Neural cell (in vitro differentiated cells): ENCODE data around the gene PDE4A. TPM values are rescaled to one million over a fixed set of nuclear protein-coding genes. Genes with fewer than 3 reads are reported as not detected.
A peak's percentile ranks its signal among the peaks of the same experiment; 100 is the strongest.
"Not testable (repeated sequence)": the region's sequence is repeated elsewhere in the genome, so short reads cannot be mapped to it uniquely, and the experiment has no call there.

Source experiments
- H2AFZ ChIP-seq: fragments of 200-600, 300-800 bp; sonication (generic), shearing (Covaris generic); 2 replicates; pipeline ENCODE4 v1.6.0; 2014; ENCODE audit warnings: low read depth, mild to moderate bottlenecking, antibody characterized with exemption, low read length, moderate library complexity
- H3F3A ChIP-seq: fragments of 200-600 bp; shearing (Covaris generic); 2 replicates; pipeline ENCODE4 v1.6.1; 2016; ENCODE audit warnings: mild to moderate bottlenecking, moderate library complexity, mixed read lengths, antibody characterized with exemption, low read length; ENCODE audit not compliant: insufficient read depth, poor library complexity, severe bottlenecking
- H3K27ac ChIP-seq: fragments of 200-600, 300-800 bp; sonication (generic), shearing (Covaris generic); 2 replicates; pipeline ENCODE4 v1.5.1; 2014; ENCODE audit warnings: mild to moderate bottlenecking, low read length, moderate library complexity
- H3K27me3 ChIP-seq: fragments of 300-800, 200-600 bp; sonication (generic), shearing (Covaris generic); 2 replicates; pipeline ENCODE4 v1.6.0; 2014; ENCODE audit warnings: mild to moderate bottlenecking, low read depth, low read length, moderate library complexity; ENCODE audit not compliant: insufficient read depth
- H3K36me3 ChIP-seq: fragments of 300-800, 200-600 bp; sonication (generic), shearing (Covaris generic); 2 replicates; pipeline ENCODE4 v1.5.1; 2014; ENCODE audit warnings: mild to moderate bottlenecking, antibody characterized with exemption, low read length, moderate library complexity; ENCODE audit not compliant: insufficient read depth
- H3K4me2 ChIP-seq: fragments of 300-800, 200-600 bp; sonication (generic), shearing (Covaris generic); 2 replicates; pipeline ENCODE4 v1.6.0; 2014; ENCODE audit warnings: mild to moderate bottlenecking, low read length
- H3K4me3 ChIP-seq: fragments of 300-800, 200-600 bp; sonication (generic), shearing (Covaris generic); 2 replicates; pipeline ENCODE4 v1.5.1; 2014; ENCODE audit warnings: mild to moderate bottlenecking, low read length, moderate library complexity
- H3K79me2 ChIP-seq: fragments of 200-600 bp; shearing (Covaris generic); replicated peaks from 2 replicates; pipeline ENCODE4 v1.6.0; 2014; ENCODE audit warnings: mild to moderate bottlenecking, low read length, moderate library complexity; ENCODE audit not compliant: insufficient read depth
- H3K9ac ChIP-seq: fragments of 300-800, 200-600 bp; sonication (generic), shearing (Covaris generic); 2 replicates; pipeline ENCODE4 v1.6.1; 2016; ENCODE audit warnings: mild to moderate bottlenecking, low read length, mixed read lengths
- H3K9me2 ChIP-seq: fragments of 200-600 bp; shearing (Covaris generic); 2 replicates; pipeline ENCODE4 v1.6.1; 2016; ENCODE audit warnings: mild to moderate bottlenecking, low read length, mixed read lengths; ENCODE audit not compliant: insufficient read depth
- H3K9me3 ChIP-seq: fragments of 200-600, 300-800 bp; sonication (generic), shearing (Covaris generic); 2 replicates; pipeline ENCODE4 v1.6.1; 2016; ENCODE audit warnings: mild to moderate bottlenecking, mixed run types, low read length, moderate library complexity, mixed read lengths
- H4K20me1 ChIP-seq: fragments of 200-600 bp; shearing (Covaris generic); 2 replicates; pipeline ENCODE4 v1.6.1; 2016; ENCODE audit warnings: mild to moderate bottlenecking, mixed run types; ENCODE audit not compliant: insufficient read depth
- EP300 ChIP-seq: fragments of 450-650 bp; conservative IDR thresholded peaks from 2 replicates; pipeline ENCODE4 v1.6.1; 2014; ENCODE audit warnings: antibody characterized with exemption, mild to moderate bottlenecking, moderate library complexity; ENCODE audit not compliant: poor library complexity, severe bottlenecking
- EZH2 ChIP-seq: fragments of 200-600, 300-800 bp; shearing (Covaris generic), sonication (generic); IDR thresholded peaks from 2 replicates; pipeline ENCODE4 v1.6.1; 2014; ENCODE audit warnings: antibody characterized with exemption, low read length, borderline replicate concordance, mild to moderate bottlenecking; ENCODE audit not compliant: insufficient read depth, poor library complexity, severe bottlenecking
- MXI1 ChIP-seq: fragments of 450-650 bp; conservative IDR thresholded peaks from 2 replicates; pipeline ENCODE4 v1.6.1; 2014; ENCODE audit warnings: antibody characterized with exemption, mild to moderate bottlenecking; ENCODE audit not compliant: poor library complexity, severe bottlenecking
- POLR2AphosphoS5 ChIP-seq: IDR thresholded peaks from 2 replicates; pipeline ENCODE4 v1.6.1; 2012
- RAD21 ChIP-seq: fragments of 450-650 bp; conservative IDR thresholded peaks from 2 replicates; pipeline ENCODE4 v1.6.1; 2014; ENCODE audit warnings: antibody characterized with exemption, mild to moderate bottlenecking, moderate library complexity
- SMC3 ChIP-seq: fragments of 450-650 bp; conservative IDR thresholded peaks from 2 replicates; pipeline ENCODE4 v1.6.1; 2014; ENCODE audit warnings: antibody characterized with exemption, mild to moderate bottlenecking, moderate library complexity; ENCODE audit not compliant: poor library complexity
- TAF1 ChIP-seq: IDR thresholded peaks from 2 replicates; pipeline ENCODE4 v1.6.1; 2012; ENCODE audit warnings: low read depth
- polyA plus RNA-seq: library from polyadenylated mRNA; depleted of rRNA; stranded (reverse); fragments of >200 nt; gene quantifications from 2 replicates; pipeline ENCODE4 v1.2.3, GENCODE V29; 2014
- TF ChIP-seq, protein P1 (sequence below): IDR thresholded peaks from 2 replicates; pipeline ENCODE4 v1.6.1; 2012; ENCODE audit warnings: borderline replicate concordance
- TF ChIP-seq, protein P2 (sequence below): fragments of 450-650 bp; IDR thresholded peaks from 2 replicates; pipeline ENCODE4 v1.5.1; 2014; ENCODE audit warnings: antibody characterized with exemption, mild to moderate bottlenecking, moderate library complexity; ENCODE audit not compliant: poor library complexity, severe bottlenecking

Gene PDE4A
- polyA plus RNA-seq, 1 donor from 2014 or later = 3.4 TPM

DNA sequence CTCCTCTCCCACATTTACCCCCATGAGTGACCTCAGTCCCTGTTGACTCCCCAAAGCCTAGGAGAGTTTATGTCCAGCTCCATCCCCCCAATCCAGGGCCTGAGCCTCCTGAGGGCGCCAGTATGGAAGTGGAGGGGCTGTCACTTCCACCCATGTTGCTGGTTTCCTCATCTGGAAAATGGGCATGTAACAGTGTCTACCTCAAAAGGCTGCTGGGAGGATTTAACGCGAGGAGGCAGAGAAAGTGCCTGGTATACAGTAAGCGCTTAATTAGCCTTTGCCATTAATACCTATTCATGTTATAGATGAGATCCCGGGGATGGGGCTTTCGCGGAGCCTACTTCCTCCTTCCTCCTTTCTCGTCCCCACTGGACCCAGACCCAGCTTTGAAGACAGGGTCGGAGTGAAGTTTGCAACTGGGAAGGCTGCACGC, 40.4 kb upstream of the PDE4A start:
- Histone ChIP-seq H3F3A (peaks cover 4% of the 10 kb centered on the region), H3K9ac (peak overlapping the region; percentile 90), H3K27me3 (no peaks in the 10 kb centered on the region), H3K79me2 (peaks cover 7% of the 10 kb centered on the region), H3K9me3 (no peaks in the 10 kb centered on the region), H3K36me3 (no peaks in the 10 kb centered on the region), H3K27ac (peak overlapping the region; percentile 80), H2AFZ (peak overlapping the region; percentile 100), H3K9me2 (no peaks in the 10 kb centered on the region), H3K4me2 (peak overlapping the region; percentile 99), H3K4me3 (peak overlapping the region; percentile 97), H4K20me1 (no peaks in the 10 kb centered on the region)
- TF ChIP-seq, protein P1, sequence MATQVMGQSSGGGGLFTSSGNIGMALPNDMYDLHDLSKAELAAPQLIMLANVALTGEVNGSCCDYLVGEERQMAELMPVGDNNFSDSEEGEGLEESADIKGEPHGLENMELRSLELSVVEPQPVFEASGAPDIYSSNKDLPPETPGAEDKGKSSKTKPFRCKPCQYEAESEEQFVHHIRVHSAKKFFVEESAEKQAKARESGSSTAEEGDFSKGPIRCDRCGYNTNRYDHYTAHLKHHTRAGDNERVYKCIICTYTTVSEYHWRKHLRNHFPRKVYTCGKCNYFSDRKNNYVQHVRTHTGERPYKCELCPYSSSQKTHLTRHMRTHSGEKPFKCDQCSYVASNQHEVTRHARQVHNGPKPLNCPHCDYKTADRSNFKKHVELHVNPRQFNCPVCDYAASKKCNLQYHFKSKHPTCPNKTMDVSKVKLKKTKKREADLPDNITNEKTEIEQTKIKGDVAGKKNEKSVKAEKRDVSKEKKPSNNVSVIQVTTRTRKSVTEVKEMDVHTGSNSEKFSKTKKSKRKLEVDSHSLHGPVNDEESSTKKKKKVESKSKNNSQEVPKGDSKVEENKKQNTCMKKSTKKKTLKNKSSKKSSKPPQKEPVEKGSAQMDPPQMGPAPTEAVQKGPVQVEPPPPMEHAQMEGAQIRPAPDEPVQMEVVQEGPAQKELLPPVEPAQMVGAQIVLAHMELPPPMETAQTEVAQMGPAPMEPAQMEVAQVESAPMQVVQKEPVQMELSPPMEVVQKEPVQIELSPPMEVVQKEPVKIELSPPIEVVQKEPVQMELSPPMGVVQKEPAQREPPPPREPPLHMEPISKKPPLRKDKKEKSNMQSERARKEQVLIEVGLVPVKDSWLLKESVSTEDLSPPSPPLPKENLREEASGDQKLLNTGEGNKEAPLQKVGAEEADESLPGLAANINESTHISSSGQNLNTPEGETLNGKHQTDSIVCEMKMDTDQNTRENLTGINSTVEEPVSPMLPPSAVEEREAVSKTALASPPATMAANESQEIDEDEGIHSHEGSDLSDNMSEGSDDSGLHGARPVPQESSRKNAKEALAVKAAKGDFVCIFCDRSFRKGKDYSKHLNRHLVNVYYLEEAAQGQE = no peak

DNA sequence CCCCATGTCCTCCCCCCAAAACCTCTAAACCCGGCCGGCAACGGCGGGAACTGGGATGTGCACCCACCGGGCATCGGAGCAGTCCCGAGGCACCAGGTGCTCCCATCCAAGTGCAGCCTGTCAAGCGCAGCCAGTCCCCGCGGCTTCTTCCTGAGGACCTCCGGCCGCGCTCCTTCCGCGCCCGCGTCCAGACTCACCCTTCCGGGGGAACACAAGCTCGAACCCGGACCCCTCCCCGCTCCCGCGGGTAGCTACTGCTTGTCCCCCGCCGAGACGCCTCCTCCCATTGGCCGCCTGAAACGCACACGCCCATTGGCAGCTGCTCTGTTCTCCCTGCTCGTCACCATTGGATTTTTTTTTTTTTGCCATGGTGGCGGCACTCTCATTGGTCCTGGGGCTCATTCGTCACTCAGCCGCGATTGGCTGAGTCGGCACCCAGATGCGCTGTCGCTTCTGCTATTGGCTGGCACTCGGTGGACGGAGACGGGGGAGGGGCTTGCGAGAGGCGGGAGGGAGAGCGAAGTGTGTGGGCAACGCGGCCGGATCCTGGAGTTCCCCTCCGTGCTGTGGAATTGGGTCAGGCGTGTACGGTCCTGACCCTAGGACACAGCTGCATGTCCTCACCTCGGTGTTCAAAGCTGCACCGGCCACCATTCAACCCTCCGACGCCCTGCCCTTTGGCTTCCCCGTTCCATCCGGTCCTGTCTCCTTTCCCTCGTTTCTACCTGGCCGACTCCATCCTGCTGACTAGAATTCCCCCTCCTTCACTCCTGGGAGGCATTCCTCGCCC, 39.8 kb upstream of the PDE4A start, which contains the start of gene TYK2:
TYK2 (minus strand) TSS at position 260 of the 790 bp plus-strand sequence. CDS start 2,166 bp downstream, outside the sequence.
- Histone ChIP-seq H3K4me2 (peak within 1 kb of the TSS; percentile 99), H3K27me3 (no peaks in the 10 kb centered on the region), H3K9me3 (no peaks in the 10 kb centered on the region), H3K27ac (peak within 1 kb of the TSS; percentile 88), H4K20me1 (no peaks in the 10 kb centered on the region), H3K9me2 (no peaks in the 10 kb centered on the region), H3F3A (peaks cover 4% of the 10 kb centered on the region), H3K79me2 (peaks cover 7% of the 10 kb centered on the region), H3K9ac (peak within 1 kb of the TSS; percentile 90), H3K36me3 (no peaks in the 10 kb centered on the region), H3K4me3 (peak within 1 kb of the TSS; percentile 97), H2AFZ (peak within 1 kb of the TSS; percentile 100)
- TF ChIP-seq TAF1 (peak; percentile 52), EP300 (peak; percentile 47), RAD21 (no peak), MXI1 (peak; percentile 77), EZH2 (no peak), POLR2AphosphoS5 (peak; percentile 94), SMC3 (peak; percentile 18)
- TF ChIP-seq, protein P1 = peak; percentile 69
- TF ChIP-seq, protein P2, sequence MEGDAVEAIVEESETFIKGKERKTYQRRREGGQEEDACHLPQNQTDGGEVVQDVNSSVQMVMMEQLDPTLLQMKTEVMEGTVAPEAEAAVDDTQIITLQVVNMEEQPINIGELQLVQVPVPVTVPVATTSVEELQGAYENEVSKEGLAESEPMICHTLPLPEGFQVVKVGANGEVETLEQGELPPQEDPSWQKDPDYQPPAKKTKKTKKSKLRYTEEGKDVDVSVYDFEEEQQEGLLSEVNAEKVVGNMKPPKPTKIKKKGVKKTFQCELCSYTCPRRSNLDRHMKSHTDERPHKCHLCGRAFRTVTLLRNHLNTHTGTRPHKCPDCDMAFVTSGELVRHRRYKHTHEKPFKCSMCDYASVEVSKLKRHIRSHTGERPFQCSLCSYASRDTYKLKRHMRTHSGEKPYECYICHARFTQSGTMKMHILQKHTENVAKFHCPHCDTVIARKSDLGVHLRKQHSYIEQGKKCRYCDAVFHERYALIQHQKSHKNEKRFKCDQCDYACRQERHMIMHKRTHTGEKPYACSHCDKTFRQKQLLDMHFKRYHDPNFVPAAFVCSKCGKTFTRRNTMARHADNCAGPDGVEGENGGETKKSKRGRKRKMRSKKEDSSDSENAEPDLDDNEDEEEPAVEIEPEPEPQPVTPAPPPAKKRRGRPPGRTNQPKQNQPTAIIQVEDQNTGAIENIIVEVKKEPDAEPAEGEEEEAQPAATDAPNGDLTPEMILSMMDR = no peak

DNA sequence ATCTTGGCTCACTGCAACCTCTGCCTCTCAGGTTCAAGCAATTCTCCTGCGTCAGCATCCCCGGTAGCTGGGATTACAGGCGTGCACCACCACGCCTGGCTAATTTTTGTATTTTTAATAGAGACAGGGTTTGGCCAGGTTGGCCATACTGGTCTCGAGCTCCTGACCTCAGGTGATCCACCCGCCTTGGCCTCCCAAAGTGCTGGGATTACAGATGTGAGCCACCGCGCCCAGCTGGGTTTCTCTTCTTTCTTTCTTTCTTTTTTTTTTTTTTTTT, 37.2 kb upstream of the PDE4A start:
- H3F3A ChIP-seq, H4K20me1 ChIP-seq, H3K4me3 ChIP-seq, H3K79me2 ChIP-seq, H3K27ac ChIP-seq, H2AFZ ChIP-seq, H3K9me3 ChIP-seq, H3K27me3 ChIP-seq, H3K4me2 ChIP-seq, H3K9me2 ChIP-seq, H3K9ac ChIP-seq, H3K36me3 ChIP-seq: not testable (repeated sequence)
